Smooth muscle cell (in vitro differentiated cells): ENCODE measurements around the gene PPP2R2C. TPM values are rescaled to one million over a fixed set of nuclear protein-coding genes. Genes with fewer than 3 reads are reported as not detected.
A peak's percentile ranks its signal among the peaks of the same experiment; 100 is the strongest.

Experiments
- DNase-seq: peaks from one replicate; lab custom pipeline; 2025; ENCODE audit not compliant: unreplicated experiment; lab: John Stamatoyannopoulos, UW
- H2AFZ ChIP-seq: fragments of 200-600 bp; sonication (generic); 2 replicates; pipeline ENCODE4 v1.6.0; 2016; ENCODE audit warnings: antibody characterized with exemption, low read depth, mild to moderate bottlenecking
- H3F3A ChIP-seq: fragments of 200-600 bp; sonication (generic); 2 replicates; pipeline ENCODE4 v1.6.0; 2017; ENCODE audit warnings: antibody characterized with exemption, low read depth
- H3K27ac ChIP-seq: fragments of 200-600 bp; sonication (generic); 2 replicates; pipeline ENCODE4 v1.5.1; 2016; ENCODE audit warnings: low read depth, mild to moderate bottlenecking
- H3K27me3 ChIP-seq: fragments of 200-600 bp; sonication (generic); 2 replicates; pipeline ENCODE4 v1.6.1; 2016; ENCODE audit warnings: low read depth, mild to moderate bottlenecking
- H3K36me3 ChIP-seq: fragments of 200-600 bp; sonication (generic); 2 replicates; pipeline ENCODE4 v1.5.1; 2016; ENCODE audit warnings: low read depth
- H3K4me1 ChIP-seq: fragments of 200-600 bp; sonication (generic); 2 replicates; pipeline ENCODE4 v1.5.1; 2016; ENCODE audit warnings: low read depth
- H3K4me2 ChIP-seq: fragments of 200-600 bp; sonication (generic); 2 replicates; pipeline ENCODE4 v1.6.0; 2016; ENCODE audit warnings: mild to moderate bottlenecking
- H3K4me3 ChIP-seq: fragments of 200-600 bp; sonication (generic); 2 replicates; pipeline ENCODE4 v1.5.1; 2016; ENCODE audit warnings: mild to moderate bottlenecking
- H3K79me2 ChIP-seq: fragments of 200-600 bp; sonication (generic); 2 replicates; pipeline ENCODE4 v1.6.0; 2016; ENCODE audit warnings: low read depth, mild to moderate bottlenecking
- H3K9ac ChIP-seq: fragments of 200-600 bp; sonication (generic); 2 replicates; pipeline ENCODE4 v1.6.0; 2016; ENCODE audit warnings: low read depth
- H3K9me3 ChIP-seq: fragments of 200-600 bp; sonication (generic); replicated peaks from 2 replicates; pipeline ENCODE4 v1.5.1; 2016; ENCODE audit warnings: low read depth
- H4K20me1 ChIP-seq: fragments of 200-600 bp; sonication (generic); 2 replicates; pipeline ENCODE4 v1.6.0; 2016; ENCODE audit warnings: low read depth
- CTCF ChIP-seq: fragments of 200-600 bp; sonication (generic); IDR thresholded peaks from 2 replicates; pipeline ENCODE4 v1.5.1; 2017; ENCODE audit warnings: borderline replicate concordance, mild to moderate bottlenecking, antibody characterized with exemption; ENCODE audit not compliant: insufficient read depth, poor library complexity, severe bottlenecking
- WGBS: methylation state at CpG from one replicate; pipeline ENCODE4 v1.1.7; 2016; ENCODE audit warnings: low lambda C conversion rate; 5-methylcytosine and 5-hydroxymethylcytosine counted together
- polyA plus RNA-seq: library from polyadenylated mRNA; unstranded; fragments of >200 nt; fragmentation: Nextera tagmentation; extraction: Ambion mirVana; gene quantifications from 2 replicates; pipeline ENCODE4 v1.2.1, GENCODE V29; 2016
- total RNA-seq: library from RNA; depleted of rRNA; stranded (reverse); fragments of >200 nt; gene quantifications from 2 replicates; pipeline ENCODE4 v1.2.3, GENCODE V29; 2014

Gene PPP2R2C
- total and polyA plus RNA-seq, 2 experiments from 2014 or later: 0.54 to 1.8 TPM

GRCh38 chr4:6469898-6470501, 2.4 kb downstream of the PPP2R2C start:
- no peak for DNase-seq

GRCh38 chr4:6469144-6469543, 3.3 kb downstream of the PPP2R2C start:
- TF ChIP-seq CTCF: no peak
- no peaks in the 10 kb centered on the region for H4K20me1 ChIP-seq
- no peak overlapping the region for H3K27ac ChIP-seq
- no peak overlapping the region for H3K9ac ChIP-seq
- peaks cover 11% of the 10 kb centered on the region for H3K4me1 ChIP-seq
- peaks cover 79% of the 10 kb centered on the region for H3K27me3 ChIP-seq
- H3K9me3 ChIP-seq: no peaks in the 10 kb centered on the region
- no peak overlapping the region for H2AFZ ChIP-seq
- DNase-seq: no peak
- WGBS: 44% methylated on average over 3 of the region's 3 CpGs
- H3K36me3 ChIP-seq: no peaks in the 10 kb centered on the region
- H3K79me2 ChIP-seq: no peaks in the 10 kb centered on the region
- H3F3A ChIP-seq: no peaks in the 10 kb centered on the region
- no peak overlapping the region for H3K4me3 ChIP-seq
- H3K4me2 ChIP-seq: no peak overlapping the region

More at GRCh38 chr4:6469898-6470501, 2.4 kb downstream of the PPP2R2C start:
- Histone ChIP-seq H3F3A (no peaks in the 10 kb centered on the region), H3K79me2 (no peaks in the 10 kb centered on the region), H3K27ac (no peak overlapping the region), H3K4me2 (peak overlapping the region; percentile 94), H3K4me1 (peaks cover 11% of the 10 kb centered on the region), H3K9me3 (no peaks in the 10 kb centered on the region), H2AFZ (no peak overlapping the region), H3K9ac (no peak overlapping the region), H3K4me3 (peak overlapping the region; percentile 45), H3K27me3 (peaks cover 84% of the 10 kb centered on the region), H4K20me1 (no peaks in the 10 kb centered on the region), H3K36me3 (no peaks in the 10 kb centered on the region)
- no peak for TF ChIP-seq CTCF
- WGBS: 79% methylated on average over 18 of the region's 18 CpGs

GRCh38 chr4:6468376-6468775, 4.0 kb downstream of the PPP2R2C start:
- Histone ChIP-seq H4K20me1 (no peaks in the 10 kb centered on the region), H3K36me3 (no peaks in the 10 kb centered on the region), H3K4me2 (no peak overlapping the region), H3K4me1 (peaks cover 11% of the 10 kb centered on the region), H3K9me3 (no peaks in the 10 kb centered on the region), H3K27me3 (peaks cover 71% of the 10 kb centered on the region), H3K4me3 (no peak overlapping the region), H2AFZ (no peak overlapping the region), H3K9ac (no peak overlapping the region), H3F3A (no peaks in the 10 kb centered on the region), H3K79me2 (no peaks in the 10 kb centered on the region), H3K27ac (no peak overlapping the region)
- TF ChIP-seq CTCF: no peak
- 87% methylated on average over 1 of the region's 1 CpG for WGBS
- no peak for DNase-seq

GRCh38 chr4:6467600-6467999, 4.8 kb downstream of the PPP2R2C start:
- 84% methylated on average over 6 of the region's 6 CpGs for WGBS
- Histone ChIP-seq H3K36me3 (no peaks in the 10 kb centered on the region), H4K20me1 (no peaks in the 10 kb centered on the region), H3K27me3 (peaks cover 63% of the 10 kb centered on the region), H3K4me2 (no peak overlapping the region), H3K4me1 (peaks cover 11% of the 10 kb centered on the region), H3K79me2 (no peaks in the 10 kb centered on the region), H3F3A (no peaks in the 10 kb centered on the region), H3K4me3 (no peak overlapping the region), H3K27ac (no peak overlapping the region), H3K9ac (no peak overlapping the region), H2AFZ (no peak overlapping the region), H3K9me3 (no peaks in the 10 kb centered on the region)
- DNase-seq: no peak
- TF ChIP-seq CTCF: no peak
